Epidermal melanocyte (primary cell): ENCODE data around the gene PIK3C2G.
"Not testable (repeated sequence)": the region's sequence is repeated elsewhere in the genome, so short reads cannot be mapped to it uniquely, and the experiment has no call there.

Experiments used
- DNase-seq: peaks from one replicate; pipeline ENCODE4 v3.0.0; 2011; ENCODE audit warnings: low spot score; ENCODE audit not compliant: insufficient read length

PIK3C2G gene

GRCh38 chr12:18693986-18694385 is 432.7 kb downstream of the PIK3C2G start:
- DNase-seq, result not testable (repeated sequence)

GRCh38 chr12:18696971-18697602 is 435.8 kb downstream of the PIK3C2G start:
- no peak for DNase-seq
